Superior temporal gyrus (tissue), 1 donor: ENCODE results near the gene TMEM191C.
"Not testable (repeated sequence)": the region's sequence is repeated elsewhere in the genome, so short reads cannot be mapped to it uniquely, and the experiment has no call there.

Experiments used
- DNase-seq: peaks from one replicate; pipeline ENCODE4 v3.0.0-alpha.2; 2016; ENCODE audit errors: extremely low spot score

The TMEM191C gene

DNA sequence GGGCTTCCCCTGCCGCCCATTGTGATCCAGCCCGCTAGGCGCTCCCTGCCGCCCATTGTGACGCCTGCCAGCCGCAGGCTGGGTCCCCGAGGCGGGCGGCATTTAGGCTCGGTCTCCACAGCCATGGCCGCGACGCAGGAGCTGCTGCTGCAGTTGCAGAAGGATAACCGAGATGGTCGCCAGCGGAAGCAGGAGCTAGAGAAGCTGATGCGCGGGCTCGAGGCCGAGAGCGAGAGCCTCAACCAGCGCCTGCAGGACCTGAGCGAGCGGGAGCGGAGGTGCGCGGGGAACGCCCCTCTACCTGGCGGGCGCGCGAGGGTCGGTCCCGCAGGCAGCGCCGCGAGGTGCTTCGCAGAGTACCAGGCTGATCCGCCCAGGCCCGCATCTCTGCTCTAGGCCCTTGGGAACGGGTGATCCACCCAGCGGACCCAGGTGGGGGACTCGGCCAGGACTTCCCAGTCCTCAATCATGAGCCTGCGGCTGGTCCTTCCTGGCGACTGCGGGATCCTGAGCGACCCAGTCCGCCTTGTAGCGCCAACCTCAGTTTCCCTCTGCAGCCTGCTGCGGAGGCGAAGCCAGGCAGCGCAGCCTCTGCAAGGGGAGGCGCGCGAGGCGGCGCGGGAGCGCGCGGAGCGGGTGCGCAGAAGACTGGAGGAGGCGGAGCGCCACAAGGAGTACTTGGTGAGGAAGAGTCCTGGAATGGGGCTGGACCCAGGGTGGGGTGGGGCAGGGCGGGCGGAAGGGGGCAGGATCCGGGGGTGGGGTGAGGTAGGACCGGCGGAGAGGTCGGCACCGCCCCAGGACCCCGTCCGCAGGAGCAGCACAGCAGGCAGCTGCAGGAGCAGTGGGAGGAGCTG, at the start of gene TMEM191C:
Gene TMEM191C (plus strand): TSS at position 51 of the 857 bp plus-strand sequence. CDS start 73 bp downstream, at position 124.
- DNase-seq, result not testable (repeated sequence)

DNA sequence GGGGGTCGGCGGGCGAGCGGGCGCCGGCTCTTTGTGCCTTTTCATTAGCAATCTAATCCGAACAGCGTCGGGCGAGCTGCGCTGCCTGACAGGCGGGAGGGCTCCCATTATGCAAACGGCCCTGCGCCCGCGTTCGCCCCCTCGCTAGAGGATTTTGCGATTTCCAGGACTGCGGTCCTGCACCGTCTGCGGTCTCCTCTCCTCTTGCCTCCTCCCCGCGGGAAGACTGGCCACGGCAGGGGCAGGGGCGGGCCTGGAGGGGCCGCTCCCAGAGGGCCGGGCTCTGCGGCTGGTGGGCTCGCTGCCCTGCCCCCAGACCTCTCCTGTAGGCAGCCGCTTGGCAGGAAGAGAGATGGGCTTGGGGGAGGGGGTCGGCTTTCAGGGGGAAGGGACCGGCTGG, 49.3 kb upstream of the TMEM191C start:
- not testable (repeated sequence) for DNase-seq

DNA sequence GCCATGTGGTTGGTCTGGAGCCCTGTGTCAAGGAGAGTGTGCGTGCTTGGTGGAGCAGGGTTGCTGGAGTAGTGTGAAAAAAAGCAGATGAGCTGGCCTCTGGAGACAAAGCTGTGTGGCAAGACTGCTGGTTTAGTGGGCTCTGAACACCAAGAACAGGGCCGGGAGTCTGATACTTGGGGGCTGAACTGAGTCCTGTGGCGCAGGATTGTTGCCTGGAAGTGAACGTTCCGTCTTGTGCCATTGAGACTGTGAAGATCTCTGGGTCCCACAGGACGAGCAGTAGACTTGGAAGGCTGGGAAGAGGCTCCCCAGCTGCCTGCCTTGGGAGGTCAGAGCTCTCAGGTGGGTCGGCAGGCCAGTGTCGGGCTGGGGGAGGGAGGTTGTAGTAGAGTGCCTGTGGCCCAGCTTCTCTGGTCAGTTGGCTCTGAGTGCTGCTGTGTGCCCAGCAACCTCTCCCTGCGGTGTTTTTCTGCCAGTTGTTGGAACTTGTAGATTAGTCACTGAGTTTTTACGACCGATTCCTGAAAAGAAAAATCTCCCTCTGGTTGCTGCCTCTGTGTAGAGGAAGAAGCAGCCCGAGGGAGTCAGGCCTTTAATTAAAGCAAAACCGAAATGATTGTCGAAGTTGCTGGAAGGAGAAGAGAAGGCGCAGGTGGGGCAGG, 48.1 kb upstream of the TMEM191C start:
- DNase-seq, result not testable (repeated sequence)

DNA sequence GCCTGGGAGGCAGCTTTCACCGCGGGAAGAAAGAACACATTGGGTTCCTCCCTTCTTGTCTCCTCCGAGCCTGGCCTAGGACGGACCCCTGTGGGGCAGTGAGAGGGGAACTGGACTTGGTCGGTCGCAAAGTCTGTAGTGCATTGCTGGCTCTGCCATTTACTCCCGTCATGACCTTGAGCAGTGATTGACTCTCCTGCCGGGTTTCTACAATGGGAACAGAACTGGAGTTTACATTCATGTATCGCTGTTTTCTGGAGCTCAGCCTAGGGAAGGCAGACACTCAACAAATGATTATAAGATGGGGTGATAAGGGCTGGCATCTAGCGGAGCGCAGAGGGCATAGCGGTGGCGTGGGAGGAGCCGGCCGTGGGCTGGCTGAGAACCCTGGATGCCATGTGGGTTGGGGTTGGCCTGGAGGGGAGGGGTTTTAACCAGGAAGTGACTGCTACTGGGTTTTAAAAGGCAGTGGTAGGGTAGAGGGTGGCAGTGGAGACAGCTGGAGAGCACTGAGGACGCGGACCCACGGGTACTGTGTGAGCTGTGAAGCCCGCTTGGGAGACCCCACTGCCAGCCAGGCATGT, 46.9 kb upstream of the TMEM191C start:
- DNase-seq, result not testable (repeated sequence)

DNA sequence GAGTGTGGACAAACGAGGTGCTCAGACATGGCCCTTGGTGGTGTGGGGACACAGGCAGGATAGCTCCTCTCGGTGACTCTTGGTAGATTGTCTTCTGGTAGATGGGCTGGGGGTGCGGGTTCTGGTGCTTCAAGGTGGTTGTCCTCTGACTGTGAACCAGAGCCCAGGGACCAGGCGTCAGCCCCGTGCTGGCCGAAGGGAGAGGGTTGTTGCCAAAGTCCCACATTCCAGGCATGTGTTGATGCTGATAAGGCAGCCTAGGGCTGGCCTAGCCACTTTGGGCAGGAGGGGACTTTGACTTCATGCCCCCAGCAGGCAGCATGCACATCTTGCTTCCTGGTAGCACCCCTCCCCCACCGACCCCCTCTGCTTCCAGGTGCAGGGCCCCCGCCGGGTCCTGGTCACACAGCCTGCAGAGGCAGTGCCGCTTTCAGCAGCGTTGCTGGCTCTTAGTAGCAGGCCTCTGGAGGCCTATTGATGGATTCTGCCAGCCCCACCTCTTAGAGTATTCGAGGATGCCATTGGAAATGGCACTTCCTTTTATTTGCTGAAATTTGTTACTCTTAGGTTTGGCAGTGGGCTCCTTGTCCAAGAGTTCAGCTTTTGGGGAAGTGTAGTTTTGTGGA, 43.0 kb upstream of the TMEM191C start:
- DNase-seq, result not testable (repeated sequence)

DNA sequence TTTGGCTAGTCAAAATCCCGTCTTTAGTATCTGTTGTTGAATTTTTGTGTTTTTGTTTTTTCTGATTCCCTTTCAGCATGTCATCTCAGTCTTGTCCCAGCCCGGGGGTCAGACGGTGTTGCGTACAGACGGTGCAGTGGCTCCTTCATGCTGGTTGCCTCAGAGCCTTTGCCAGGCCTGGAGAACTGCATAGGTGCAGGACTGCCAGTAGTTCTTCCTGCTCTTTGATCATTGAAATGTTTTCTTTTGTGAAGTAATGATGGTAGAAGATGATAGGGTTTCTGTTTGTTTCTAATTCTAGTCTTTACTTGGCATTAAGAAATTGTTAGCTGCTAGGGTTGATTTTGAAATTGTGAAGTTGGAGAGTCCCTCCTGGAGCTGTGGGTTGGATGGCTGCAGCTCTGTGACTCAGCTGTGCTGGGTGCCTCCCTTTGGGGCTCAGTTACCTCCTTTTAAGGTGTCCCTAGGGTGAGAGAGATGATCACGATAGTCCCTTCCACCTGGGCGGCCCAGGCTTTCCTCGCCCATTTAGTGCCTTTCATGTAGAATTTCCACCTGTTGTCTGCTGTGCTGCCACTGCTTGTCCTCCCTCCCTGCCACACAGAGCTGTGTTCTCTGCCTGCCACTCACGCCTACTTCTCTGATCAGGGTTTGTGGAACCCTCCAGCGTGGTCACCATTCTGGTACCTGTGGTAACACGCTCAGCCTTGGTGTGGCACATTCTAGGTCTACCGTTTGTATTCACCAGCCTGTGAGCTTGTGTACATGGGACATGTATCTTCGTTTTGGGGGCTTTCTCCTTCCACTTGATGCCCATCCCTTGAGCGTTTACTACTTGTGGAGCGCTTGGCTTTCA, 32.6 kb upstream of the TMEM191C start:
- not testable (repeated sequence) for DNase-seq

DNA sequence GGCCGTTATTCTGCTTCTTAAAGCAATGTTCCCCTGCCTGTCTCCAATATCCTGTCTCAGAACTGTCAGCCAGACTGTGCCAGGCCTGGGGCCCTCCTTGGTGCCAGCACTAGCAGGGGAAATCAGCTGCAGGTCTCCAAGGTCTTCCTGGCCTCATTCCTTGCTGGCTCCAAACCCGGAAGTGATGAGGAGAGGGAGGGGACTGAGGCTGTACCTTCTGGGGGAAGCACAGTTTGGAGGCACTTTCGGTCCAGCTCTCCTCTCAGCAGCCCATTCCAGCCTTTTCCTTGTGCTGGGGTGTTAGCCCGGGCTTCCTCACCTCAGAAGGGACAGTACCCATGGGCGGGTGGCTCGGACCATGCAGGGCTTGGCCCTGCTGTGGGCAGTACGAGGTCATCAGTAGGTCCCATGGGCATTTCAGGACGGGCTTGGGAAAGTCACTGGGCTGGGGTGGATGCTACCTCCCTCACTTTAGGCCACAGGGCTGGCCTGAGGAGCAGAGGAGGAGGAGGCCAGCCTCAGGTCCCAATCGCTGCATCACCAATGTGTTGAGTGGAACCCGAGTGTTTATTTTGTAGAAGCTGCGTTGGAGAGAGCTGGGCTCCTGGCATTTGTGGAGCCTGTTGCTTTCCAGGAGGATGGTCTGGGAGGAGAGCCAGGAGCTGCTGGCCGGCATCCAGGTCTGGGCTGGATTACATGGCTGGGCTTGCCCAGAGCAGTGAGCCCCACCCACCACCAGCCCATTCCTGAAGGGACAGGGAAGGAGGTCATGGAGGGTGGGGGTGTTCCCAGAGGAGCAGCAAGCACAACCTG, 31.0 kb upstream of the TMEM191C start:
- not testable (repeated sequence) for DNase-seq

DNA sequence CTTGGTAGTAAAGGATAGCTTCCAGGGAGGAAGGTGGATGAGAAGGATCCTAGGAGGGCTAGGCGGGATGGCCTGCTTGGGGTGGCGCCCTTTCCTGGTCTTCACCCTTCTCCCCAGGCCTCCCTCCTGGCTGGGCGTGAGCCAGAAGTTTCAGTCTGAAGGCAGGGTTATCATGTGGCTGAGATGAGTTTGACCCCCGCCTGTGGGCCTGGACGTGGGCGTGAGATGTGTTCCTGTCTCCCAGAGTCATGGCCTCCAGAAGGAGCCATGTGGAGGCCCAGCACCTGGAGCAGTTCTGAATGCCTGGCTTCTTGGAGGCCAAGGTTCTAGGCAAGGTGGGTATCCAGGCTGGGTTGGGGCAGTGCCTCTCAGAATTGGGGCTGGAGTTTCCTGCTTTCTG, 29.2 kb upstream of the TMEM191C start:
- DNase-seq, result not testable (repeated sequence)

DNA sequence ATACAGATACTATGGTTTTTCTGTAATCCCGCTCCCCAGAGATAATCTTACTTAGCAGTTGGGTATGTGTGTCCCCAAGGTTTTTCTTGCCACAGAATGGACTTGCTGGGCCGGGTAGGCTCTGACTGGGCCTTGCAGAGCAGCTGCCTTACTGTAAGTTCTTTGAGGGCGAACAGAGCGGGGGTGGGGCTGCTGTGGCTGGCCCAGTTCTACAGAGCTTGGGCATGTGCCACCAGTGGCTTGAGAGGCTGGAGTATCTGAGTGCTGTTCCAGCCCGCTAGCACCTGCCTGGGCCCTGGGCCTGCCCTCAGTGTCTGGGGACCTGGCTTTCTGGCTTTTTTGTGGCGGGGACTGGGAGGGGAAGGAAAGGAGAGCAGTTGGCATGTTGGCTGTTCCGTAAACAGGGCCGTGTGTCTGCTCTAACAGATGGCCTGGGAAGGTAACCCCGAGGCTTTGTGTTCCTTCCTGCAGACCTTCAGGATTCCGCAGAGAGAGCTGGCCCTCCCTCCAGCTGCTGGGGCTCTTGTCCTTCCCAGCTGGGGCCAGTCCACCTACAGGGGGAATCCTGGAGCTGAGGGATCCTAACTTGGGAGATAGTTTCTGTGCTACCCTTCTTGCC, 27.1 kb upstream of the TMEM191C start:
- not testable (repeated sequence) for DNase-seq

DNA sequence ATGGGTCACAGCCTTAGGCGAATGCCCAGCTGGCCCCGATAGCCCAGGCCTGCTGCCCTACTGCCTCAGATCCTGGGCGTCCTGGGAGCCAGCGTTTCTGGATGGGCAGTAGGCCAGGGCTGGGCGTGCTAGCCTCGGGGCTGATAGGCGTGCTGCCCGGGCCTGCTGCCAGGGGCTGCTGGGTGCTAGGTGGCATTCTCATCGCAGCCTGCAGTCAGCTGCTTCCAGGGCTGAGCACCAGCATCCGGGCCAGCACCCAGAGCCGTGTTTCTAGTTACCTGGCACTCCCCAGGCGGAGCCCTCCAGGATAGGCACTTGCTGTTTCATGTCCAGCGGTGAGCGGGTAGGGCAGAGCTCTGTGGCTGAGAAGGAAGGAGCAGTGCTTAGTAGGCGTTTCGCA, 26.5 kb upstream of the TMEM191C start:
- not testable (repeated sequence) for DNase-seq

DNA sequence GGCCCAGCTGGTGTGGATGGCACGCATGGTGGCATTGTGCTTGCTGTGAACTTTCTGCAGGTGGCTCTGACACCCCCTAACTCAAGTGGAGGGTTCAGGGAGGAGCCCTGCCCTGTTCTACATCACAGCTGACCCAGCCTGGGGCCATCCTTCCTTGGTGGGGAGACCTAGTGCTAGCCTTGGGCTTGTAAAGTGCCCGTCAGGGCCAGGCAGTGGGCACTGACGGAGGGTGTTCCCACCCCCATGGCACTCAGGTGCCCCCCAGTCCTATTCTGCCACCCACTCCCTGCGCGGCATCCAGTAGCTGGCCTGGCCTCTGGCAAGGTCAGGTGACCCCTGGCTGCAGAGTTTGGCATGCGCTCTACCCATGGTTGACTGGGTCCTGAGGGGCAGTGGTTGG, 26.0 kb upstream of the TMEM191C start:
- not testable (repeated sequence) for DNase-seq

DNA sequence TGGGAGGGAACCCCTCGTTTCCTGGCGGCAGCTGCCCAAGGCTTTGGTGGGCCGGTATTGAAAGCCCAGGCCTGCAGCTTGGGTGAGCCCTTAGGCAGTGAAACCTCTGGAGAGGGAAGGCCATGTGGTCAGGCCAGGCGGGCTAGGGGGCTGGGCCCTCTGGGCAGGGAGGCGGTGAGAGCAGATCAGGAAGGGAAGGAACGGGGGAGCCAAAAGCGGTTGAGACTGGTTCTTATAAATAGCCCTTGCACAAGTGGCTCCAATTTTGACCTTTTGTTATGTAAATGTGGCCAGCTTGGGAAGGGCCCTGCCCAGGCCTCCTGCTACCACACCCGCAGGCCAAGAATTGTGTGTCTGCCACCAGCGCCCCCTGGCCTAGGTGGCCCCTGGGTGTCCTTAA, 25.1 kb upstream of the TMEM191C start:
- not testable (repeated sequence) for DNase-seq

DNA sequence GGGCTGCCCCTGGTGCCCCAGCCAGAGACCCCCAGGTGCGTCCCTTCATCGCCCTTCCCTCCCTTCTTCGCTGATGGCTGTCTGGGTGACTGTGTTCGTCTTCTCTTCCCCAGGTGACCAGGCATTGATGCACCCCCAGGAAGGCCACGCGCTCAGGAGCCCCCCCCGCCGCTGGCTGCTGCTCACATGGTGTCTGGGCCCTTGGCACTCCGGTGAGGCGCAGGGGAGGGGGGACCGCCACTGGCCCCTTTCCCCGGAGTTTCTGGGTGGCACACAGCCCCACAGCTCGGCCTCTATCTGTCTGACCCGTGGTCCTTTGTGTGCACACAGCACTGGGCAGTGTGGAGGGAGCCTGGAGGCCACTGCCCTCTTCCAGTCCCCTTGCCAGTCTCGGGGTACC, 24.5 kb upstream of the TMEM191C start:
- not testable (repeated sequence) for DNase-seq

DNA sequence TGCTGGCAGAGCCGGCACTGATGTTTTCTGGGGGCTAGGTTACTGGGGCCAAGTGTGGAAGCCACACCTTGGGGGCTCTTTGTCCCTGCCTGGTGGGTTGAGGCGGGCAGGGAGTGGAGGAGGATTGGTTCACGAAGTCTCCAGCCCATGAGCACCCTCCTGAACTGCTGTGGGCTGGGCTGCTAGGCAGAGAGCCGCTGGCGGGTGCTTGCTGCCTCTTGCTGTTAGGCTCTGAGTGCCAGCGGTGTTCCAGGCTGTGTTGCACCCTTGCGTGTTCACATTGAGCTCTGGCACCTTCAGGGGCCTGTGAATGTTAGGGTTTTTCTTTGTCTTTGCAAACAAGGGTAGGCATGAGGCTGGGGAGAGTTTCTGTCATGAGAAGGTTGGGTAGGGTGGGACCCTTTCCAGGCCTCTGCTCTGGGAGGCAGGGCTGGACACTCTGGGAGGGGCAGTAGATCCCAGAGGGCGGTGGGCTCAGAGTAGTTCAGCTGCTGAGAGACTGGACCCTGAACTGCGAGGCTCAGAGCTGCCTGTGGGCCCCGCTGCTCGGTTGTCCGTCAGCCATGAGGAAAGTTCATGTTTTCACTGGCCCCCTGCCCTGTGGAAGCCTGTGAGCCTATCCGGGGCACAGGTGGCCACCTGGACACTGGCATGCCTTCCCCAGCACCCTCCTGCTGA, 24.0 kb upstream of the TMEM191C start:
- DNase-seq, result no peak

DNA sequence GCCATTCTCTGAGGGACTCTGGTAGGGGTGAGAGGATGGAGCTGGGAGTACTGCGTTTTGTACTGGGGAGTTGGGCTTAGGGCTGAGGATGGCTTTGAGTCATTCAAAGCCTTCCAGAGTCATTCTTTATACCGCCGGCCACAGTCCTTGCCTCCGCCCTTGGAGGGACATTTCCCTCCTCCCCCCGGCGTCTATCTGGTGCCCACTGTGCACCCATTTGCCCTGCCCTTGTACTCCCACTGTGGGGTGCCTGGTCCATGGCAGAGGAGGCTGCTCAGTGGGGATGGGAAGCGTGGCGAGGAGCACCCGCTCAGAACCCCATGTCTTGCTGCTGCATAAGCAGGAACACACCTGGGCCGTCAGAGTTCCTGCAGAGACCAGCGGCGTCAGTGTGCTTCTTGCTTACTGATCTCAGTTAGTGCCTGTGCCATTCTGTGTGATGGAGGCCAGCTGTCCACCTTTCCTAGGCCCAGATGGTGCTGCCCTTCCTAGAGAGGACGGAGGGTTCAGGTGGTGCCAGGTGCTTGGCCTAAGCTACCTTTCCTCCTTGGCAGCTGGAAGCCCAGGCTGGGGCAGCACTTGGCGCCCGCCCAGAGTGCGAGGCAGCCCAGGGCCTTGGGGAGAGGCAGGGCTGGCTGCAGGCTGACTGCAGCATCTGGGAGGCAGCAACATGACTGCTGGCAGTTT, 23.3 kb upstream of the TMEM191C start:
- no peak for DNase-seq

DNA sequence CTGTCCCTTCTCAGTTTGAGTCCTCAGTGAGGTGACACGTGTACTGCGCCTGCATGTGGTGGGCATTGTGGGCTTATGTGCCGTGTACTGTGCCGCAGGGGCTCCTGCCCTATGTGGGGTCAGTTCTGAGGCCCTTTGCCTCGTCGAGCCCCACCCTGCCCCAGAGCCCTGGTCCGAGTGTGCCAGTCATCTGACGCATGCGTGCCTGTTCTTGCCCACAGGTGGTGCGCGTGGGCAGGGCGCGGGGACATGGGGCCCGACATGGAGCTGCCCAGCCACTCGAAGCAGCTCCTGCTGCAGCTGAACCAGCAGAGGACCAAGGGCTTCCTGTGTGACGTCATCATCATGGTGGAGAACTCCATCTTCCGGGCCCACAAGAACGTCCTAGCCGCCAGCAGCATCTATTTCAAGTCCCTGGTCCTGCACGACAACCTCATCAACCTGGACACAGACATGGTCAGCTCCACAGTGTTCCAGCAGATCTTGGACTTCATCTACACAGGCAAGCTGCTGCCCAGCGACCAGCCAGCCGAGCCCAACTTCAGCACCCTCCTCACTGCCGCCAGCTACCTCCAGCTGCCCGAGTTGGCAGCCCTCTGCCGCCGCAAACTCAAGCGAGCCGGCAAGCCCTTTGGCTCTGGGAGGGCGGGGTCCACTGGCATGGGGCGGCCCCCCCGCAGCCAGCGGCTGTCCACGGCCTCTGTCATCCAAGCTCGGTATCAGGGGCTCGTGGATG, 22.3 kb upstream of the TMEM191C start:
- DNase-seq, result no peak

DNA sequence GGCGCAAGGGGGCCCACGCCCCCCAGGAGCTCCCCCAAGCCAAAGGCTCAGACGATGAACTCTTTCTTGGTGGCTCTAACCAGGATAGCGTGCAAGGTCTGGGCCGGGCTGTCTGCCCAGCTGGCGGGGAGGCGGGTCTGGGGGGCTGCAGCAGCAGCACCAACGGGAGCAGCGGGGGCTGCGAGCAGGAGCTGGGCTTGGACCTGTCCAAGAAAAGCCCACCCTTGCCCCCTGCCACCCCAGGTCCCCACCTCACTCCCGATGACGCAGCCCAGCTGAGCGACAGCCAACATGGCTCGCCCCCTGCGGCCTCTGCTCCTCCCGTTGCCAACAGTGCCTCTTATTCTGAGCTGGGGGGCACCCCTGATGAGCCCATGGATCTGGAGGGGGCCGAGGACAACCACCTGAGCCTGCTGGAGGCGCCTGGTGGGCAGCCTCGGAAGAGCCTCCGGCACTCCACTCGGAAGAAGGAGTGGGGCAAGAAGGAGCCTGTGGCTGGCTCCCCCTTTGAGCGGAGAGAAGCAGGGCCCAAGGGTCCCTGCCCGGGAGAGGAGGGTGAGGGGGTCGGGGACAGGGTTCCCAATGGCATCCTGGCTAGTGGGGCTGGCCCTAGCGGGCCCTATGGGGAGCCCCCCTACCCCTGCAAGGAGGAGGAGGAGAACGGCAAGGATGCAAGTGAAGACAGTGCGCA, 21.6 kb upstream of the TMEM191C start:
- no peak for DNase-seq
